SHP77 treated with DMSO at 0.1 percent for 48 hours (cell line): ENCODE results near the gene ALOX15B.
A peak's percentile ranks its signal among the peaks of the same experiment; 100 is the strongest.

Source experiments
- DNase-seq: peaks from one replicate; lab custom pipeline; 2025; lab: John Stamatoyannopoulos, UW

Gene ALOX15B, protein sequence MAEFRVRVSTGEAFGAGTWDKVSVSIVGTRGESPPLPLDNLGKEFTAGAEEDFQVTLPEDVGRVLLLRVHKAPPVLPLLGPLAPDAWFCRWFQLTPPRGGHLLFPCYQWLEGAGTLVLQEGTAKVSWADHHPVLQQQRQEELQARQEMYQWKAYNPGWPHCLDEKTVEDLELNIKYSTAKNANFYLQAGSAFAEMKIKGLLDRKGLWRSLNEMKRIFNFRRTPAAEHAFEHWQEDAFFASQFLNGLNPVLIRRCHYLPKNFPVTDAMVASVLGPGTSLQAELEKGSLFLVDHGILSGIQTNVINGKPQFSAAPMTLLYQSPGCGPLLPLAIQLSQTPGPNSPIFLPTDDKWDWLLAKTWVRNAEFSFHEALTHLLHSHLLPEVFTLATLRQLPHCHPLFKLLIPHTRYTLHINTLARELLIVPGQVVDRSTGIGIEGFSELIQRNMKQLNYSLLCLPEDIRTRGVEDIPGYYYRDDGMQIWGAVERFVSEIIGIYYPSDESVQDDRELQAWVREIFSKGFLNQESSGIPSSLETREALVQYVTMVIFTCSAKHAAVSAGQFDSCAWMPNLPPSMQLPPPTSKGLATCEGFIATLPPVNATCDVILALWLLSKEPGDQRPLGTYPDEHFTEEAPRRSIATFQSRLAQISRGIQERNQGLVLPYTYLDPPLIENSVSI

DNA sequence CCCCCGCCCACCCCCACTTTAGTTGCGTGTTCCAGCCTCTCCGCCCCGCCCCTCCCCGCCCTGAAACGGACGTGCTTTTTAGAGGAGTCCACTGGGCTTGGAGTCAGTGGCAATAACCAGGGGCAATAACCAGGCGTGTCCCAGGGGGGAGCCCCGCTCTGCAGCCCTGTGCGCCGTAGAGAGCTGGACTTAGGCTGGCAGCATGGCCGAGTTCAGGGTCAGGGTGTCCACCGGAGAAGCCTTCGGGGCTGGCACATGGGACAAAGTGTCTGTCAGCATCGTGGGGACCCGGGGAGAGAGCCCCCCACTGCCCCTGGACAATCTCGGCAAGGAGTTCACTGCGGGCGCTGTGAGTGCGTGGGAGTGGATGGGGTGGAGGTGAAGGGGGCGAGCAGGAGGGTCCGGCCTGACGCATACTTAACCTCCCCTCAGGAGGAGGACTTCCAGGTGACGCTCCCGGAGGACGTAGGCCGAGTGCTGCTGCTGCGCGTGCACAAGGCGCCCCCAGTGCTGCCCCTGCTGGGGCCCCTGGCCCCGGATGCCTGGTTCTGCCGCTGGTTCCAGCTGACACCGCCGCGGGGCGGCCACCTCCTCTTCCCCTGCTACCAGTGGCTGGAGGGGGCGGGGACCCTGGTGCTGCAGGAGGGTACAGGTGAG, at the start of gene ALOX15B:
Gene ALOX15B, plus strand, starts transcription at position 106 of the 657 bp plus-strand sequence. Its CDS starts 97 bp downstream, at position 203.
- DNase-seq: no peak

DNA sequence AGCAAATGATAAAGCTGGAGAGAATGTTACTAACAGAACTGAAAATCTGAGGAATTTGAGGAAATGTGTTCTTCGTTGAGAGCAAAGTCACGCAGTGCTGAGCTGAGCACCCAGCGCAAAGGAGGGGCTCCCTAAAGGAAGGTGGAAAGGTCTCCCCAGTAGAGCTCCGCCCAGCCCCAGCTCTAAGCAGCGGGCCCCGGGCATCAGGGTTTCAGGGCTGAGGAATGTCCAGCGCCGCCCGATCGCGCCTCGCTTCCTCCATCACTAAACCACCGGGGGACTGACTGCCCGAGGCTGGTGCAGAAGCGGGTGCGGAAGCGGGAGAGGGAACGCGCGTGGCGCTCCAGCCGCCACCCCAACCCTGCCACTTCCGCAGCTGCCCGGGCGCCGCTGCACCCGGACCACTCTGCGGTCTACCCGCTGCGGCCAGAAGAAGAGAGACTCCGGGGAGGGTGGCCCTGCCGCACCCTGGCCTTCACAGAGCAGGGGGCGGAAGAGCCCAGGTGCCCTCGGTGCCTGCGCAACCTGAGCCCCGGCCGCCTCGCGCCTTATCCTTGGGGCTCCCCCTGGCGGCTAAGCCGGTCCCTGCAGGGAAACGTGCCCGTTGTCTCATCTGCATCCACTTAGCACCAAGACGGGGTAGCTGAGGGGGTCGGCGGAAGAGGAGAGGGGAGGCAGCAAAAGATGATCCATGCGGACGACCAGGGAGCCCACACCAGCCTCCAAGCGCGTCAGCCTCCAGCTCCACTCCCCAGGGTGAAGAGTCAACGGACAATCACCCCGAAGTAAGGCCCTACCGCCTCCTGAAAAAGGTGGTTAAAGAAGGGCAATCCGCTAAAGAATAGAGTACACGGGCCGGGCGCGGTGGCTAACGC, 48.8 kb upstream of the ALOX15B start:
- DNase-seq: peak; percentile 86

DNA sequence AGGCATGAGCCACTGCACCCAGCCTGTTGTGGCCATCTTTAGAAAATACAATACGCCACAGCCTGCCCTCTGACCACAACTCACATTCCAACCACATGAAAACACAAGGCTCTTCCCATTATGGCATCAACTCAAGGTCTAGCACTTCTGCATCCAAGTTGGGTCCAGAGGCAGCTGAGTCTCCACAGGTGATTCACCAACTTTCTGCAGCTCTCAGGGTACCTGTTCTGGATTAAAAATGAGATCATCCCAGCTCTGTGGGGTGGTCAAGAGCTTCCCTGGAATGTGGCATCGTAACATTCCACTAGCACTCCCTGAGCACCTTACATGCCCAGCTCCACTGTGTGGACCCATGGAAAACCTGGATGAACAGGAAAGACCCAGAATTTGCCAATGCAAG, 46.3 kb upstream of the ALOX15B start:
- no peak for DNase-seq

DNA sequence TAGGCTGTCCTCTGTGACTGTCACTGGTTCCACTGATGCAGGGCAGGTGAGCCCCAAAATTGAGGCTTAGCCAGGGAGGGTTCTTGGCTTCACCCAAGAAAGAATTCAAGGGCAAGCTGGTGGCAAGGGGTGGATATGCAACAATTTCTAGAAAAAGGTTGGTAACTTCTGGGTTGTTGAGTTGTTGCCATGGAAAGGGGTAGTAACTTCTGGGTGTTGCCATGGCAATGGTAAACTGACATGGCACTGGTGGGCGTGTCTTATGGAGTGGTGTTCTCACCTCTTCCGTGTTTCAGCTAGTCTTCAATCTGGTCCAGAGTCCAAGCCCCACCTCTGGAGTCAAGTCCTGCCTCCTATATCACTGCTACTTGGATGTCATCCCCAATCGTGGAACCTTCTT, 45.9 kb upstream of the ALOX15B start:
- no peak for DNase-seq

DNA sequence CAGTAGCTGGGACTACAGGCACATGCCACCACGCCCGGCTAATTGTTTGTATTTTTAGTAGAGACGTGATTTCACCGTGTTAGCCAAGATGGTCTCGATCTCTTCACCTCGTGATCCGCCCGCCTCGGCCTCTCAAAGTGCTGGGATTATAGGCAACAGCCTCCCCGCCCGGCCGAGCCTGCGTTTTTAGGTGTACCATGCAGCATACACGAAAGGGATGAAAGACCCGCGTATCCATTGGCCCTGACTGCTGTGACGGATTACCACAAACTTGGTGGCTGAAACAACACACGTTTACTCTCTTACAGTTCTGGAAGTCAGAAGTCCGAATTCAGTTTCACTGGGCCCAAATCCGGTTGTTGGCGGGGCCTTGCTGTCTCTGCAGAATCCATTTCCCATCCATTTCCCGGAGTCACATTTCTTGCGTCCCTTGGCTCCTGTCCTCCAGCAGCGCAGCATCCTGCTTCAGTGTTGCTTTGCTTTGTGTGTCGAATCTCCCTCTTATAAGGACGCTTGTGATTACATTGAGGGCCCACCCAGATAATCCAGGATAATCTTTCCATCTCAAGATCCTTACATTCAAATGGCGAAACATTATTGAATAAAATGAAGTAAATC, 44.8 kb upstream of the ALOX15B start:
- no peak for DNase-seq

DNA sequence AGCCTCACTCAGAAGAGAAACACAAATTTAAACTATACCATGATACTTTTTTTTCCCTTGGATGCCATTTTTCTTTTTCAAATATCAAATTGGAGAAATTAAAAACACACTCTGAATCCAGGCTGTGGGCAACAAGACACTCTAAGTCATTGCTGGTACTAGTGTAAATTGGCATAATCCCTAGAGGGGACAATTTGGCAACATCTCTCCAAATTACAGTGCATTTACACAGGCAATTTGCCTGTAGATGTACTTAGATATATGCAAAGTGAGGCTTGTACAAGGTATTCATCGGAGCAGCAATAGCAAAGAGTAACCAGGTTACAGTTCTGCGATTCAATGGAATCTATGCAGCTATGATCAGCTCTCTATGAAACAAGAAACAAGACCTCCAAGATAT, 43.1 kb upstream of the ALOX15B start:
- no peak for DNase-seq

DNA sequence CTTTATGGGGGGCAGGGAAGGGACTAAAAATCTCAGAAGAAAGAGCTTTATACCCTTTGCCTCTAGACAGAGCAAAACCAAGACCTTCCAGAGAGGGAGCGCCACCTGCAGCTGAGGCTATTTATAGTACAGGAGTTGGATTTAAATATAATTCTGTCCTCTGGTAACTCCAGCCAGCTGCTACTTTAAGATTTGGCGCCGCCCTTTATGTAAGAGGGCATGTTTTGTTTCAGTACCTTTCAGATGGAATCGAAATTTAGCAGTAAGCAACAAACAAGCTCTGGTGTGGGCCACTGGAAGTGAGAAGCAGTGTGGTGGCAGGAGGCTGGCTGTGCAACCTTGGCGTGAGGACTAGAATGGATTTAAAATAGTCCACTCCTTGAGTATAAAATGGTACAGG, 41.7 kb upstream of the ALOX15B start:
- DNase-seq: peak; percentile 78

DNA sequence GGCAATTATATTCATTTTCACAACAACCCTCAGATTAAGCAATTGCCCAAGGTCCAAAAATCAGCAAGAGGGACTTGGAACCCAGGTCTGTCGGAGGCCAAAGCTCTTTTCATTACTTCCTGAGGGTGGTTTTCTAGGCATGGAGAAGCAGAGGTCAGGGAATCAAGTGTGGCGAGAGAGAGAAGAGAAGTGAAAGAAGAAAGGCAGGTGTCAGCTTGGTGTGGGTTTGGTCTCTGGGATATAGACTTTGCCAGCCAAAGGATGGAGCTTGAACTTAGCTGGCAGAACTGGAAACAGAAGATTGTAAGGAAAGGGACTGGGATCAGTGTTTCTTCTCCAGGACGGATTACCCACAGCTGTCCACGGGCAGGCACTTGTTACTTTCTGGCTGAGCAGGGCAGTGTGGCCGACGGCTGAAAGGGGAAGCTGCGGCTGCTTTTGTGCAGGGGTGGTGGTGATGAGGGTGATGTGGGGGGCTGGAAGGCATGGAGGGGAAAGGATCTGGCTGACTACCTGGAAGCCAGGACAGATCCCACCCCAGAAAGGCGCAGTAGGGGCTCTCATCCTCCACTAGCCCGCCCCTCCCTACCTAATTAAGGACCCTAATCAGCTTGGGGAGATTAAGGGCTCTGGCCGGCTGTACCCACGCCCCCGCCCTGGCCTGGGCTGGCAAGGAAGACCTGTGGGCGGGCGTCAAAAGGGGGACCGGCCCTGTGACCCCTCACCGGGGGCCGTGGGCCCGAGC, 36.7 kb upstream of the ALOX15B start, which contains the start of gene GUCY2D:
Gene GUCY2D, plus strand, starts transcription at position 640 of the 745 bp plus-strand sequence. CDS start 433 bp downstream, outside the sequence.
- no peak for DNase-seq

DNA sequence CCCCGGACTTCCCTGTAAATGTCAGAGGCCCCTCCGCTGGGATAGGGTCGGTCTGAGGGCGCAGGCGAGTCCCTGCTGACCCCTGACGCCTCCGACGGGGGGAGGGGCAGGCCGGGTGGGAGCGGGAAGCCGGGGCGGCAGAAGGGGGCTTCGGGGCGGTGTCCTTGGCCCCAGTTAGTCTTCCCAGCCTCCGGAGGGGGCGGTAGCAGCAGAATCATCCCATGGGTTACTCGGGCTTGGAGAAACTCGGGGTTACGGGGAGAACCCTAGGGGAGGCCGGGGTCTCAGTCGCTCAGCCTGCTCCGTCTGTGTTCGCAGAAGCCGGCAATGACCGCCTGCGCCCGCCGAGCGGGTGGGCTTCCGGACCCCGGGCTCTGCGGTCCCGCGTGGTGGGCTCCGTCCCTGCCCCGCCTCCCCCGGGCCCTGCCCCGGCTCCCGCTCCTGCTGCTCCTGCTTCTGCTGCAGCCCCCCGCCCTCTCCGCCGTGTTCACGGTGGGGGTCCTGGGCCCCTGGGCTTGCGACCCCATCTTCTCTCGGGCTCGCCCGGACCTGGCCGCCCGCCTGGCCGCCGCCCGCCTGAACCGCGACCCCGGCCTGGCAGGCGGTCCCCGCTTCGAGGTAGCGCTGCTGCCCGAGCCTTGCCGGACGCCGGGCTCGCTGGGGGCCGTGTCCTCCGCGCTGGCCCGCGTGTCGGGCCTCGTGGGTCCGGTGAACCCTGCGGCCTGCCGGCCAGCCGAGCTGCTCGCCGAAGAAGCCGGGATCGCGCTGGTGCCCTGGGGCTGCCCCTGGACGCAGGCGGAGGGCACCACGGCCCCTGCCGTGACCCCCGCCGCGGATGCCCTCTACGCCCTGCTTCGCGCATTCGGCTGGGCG, 35.9 kb upstream of the ALOX15B start:
- no peak for DNase-seq

DNA sequence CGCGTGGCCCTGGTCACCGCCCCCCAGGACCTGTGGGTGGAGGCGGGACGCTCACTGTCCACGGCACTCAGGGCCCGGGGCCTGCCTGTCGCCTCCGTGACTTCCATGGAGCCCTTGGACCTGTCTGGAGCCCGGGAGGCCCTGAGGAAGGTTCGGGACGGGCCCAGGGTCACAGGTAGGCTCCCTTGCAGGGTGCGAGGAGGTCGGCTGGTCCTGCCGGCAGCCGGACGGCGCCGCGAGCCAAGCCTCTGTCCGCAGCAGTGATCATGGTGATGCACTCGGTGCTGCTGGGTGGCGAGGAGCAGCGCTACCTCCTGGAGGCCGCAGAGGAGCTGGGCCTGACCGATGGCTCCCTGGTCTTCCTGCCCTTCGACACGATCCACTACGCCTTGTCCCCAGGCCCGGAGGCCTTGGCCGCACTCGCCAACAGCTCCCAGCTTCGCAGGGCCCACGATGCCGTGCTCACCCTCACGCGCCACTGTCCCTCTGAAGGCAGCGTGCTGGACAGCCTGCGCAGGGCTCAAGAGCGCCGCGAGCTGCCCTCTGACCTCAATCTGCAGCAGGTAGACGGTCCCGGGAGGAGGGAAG, 35.2 kb upstream of the ALOX15B start:
- DNase-seq: no peak

DNA sequence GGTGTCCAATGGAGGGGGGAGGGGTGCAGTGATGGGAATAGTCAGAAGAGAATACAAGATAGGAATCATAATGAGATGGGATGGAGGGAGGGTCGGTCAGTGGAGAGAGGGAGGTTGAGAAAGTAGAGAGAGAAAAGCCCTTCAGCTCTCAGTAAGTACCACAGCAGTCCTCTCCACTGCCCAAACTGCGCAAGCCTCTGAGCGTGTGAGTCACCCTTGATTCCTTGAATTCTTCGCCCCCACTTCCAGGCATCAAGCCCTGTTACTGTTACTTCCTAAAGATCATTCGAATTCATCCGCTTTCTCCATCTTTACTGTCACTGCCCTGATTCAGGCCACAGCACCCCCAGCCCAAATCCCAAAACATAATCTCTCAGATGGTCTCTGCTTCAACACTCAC, 34.0 kb upstream of the ALOX15B start:
- DNase-seq: no peak

DNA sequence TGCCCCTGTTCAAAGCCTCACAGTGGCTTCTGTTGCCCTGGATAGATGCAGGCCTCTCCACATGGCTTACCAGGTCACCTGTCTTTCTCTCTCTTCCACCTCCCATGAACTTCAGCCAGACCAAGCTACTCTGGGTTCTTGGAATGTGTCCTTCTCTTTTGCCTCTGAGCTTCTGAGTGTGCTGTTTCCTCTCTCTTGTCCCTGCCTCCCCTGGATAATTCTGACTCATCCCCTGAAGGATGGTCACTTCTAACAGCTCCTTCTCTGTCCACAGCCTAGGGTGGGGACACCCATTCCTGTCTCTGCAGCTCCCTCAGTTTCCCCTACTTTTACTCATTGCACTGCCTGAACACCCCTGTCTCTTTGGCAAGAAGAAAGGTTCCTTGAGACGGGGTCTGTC, 33.5 kb upstream of the ALOX15B start:
- no peak for DNase-seq

DNA sequence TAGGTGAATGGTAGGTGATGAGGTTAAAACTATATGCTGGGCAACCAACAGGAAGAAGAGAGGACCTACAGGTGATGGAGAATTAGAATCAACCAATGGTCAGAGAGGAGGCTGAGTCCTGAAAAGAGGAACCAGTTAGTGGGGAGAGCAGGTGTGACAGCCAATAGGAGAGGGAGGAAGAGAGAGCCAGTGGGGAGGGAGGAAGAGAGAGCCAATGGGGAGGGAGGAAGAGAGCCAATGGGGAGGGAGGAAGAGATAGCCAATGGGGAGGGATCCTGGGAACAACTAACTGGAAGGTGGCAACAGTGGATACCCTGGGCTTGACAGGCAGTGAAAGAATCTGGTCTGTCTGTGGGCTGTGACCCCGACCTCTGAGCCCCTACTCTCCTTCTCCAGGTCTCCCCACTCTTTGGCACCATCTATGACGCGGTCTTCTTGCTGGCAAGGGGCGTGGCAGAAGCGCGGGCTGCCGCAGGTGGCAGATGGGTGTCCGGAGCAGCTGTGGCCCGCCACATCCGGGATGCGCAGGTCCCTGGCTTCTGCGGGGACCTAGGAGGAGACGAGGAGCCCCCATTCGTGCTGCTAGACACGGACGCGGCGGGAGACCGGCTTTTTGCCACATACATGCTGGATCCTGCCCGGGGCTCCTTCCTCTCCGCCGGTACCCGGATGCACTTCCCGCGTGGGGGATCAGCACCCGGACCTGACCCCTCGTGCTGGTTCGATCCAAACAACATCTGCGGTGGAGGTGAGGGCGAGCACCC, 32.7 kb upstream of the ALOX15B start:
- DNase-seq: no peak

DNA sequence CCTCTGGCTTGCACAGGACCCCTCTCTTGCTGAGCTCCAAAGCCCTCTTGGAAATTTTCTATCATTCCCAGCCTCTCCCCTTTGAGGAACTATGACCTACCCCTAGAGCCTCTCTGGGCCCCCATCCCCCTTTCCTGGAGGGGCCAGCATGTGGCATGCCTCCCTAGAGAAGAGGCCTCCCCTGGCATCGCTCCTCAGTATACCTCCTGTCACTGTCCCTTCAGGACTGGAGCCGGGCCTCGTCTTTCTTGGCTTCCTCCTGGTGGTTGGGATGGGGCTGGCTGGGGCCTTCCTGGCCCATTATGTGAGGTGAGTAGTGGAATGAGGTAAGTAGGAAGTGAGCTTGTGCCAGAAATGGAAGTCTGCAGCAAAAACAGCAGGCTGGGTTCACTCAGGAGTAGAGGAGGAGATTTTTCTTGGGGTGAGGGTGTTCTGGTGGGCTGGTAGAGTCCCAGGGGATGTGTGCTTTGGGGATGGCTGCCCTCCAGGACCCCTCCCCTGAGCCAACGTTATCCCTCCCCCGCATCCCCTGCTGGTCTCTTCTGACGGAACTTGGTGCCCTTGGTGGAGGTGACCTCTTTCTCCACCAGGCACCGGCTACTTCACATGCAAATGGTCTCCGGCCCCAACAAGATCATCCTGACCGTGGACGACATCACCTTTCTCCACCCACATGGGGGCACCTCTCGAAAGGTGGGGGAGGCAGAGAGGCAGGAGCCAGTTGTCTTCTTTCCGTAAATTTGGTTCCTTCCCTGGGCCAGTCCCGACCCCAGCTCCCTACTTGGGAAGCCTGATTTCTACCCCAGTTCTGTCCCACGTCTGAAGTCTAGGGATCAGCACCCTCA, 31.8 kb upstream of the ALOX15B start:
- DNase-seq: no peak

DNA sequence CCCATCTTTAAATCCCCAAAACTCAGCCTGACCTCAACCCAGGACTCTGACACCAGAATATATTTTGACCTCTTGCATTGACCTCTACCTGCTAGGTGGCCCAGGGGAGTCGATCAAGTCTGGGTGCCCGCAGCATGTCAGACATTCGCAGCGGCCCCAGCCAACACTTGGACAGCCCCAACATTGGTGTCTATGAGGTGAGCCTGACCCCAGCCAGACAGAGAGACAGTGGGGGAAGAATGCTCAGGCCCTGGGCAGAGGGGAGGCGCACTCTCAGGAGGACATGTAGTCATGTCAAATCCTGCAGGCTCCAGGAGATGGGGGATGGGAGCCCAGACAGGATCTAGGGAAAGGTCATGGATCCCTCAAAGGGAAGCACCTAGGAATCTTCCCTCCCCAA, 31.0 kb upstream of the ALOX15B start:
- DNase-seq: no peak

DNA sequence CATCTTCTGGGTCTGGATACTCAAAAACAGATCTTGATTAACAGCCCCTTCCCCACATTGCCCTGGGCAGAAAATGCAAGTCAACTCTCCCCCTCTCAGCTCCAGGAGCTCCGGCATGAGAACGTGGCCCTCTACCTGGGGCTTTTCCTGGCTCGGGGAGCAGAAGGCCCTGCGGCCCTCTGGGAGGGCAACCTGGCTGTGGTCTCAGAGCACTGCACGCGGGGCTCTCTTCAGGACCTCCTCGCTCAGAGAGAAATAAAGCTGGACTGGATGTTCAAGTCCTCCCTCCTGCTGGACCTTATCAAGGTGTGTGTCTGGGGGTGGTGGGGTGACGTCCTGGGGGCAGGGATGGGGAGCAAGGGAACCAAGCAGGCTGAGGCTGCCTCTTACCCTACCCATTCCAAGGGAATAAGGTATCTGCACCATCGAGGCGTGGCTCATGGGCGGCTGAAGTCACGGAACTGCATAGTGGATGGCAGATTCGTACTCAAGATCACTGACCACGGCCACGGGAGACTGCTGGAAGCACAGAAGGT, 26.7 kb upstream of the ALOX15B start:
- no peak for DNase-seq

DNA sequence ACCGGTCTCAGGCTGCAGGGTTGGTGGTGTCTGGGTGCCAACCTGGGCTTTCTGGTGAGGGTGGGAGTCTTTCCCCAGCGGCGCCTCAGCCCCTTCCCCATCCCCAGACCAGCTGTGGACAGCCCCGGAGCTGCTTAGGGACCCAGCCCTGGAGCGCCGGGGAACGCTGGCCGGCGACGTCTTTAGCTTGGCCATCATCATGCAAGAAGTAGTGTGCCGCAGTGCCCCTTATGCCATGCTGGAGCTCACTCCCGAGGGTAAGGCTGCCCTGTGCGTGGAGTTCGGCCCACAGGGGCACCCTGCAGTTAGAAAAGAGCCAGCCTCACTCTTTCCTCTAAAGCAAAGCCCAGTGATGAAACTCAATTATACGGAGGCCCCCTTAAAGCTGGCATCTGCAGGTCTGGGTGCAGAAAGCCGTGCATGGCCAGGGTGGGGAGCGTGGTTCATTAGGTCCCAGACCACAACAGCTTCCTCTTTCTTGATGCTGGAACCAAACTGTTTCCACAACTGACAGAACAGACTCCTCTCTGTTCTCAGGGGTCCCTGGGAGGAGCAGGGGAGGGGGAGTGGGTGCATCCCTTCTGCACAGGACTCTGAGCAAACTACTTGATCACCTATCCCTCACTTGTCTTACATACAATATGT, 25.7 kb upstream of the ALOX15B start:
- no peak for DNase-seq
